PC-3 (cell line): Measurements from ENCODE around the gene JMJD4. TPM values are rescaled to one million over a fixed set of nuclear protein-coding genes. Genes with fewer than 3 reads are reported as not detected.

Experiments
- ATAC-seq: fragments of 200-7000 bp; cut with Tn5 transposase; 2 replicates; pipeline ENCODE4 v1.9.1; 2020; ENCODE audit warnings: mild to moderate bottlenecking, moderate library complexity
- BruUV-seq: library from RNA; stranded (reverse); fragments of 400-500 nt; replicated peaks from 2 replicates; lab custom pipeline; 2021; lab: Mats Ljungman, UMichigan
- CTCF ChIA-PET: fragments of 300-600 bp; sonication (Branson Sonifier 250); formaldehyde crosslinking; loops from one replicate; lab custom pipeline; 2022; ENCODE audit warnings: antibody characterized with exemption; lab: Charles Lee
- POLR2A ChIA-PET: fragments of 300-600 bp; sonication (Branson Sonifier 250); formaldehyde crosslinking; loops from one replicate; lab custom pipeline; 2022; ENCODE audit warnings: antibody characterized with exemption; ENCODE audit not compliant: unreplicated experiment; lab: Charles Lee
- DNase-seq: peaks from one replicate; pipeline ENCODE4 v3.0.0-alpha.2; 2015
- H2AFZ ChIP-seq: fragments of 300-600 bp; sonication (generic); 2 replicates; pipeline ENCODE4 v1.6.0; 2016; ENCODE audit warnings: antibody characterized with exemption, low read length
- H3F3A ChIP-seq: fragments of 300-600 bp; sonication (generic); one replicate; pipeline ENCODE4 v1.6.0; 2017; ENCODE audit warnings: antibody characterized with exemption, low read length, control low read depth, mild to moderate bottlenecking; ENCODE audit not compliant: unreplicated experiment
- H3K27ac ChIP-seq: fragments of 300-600 bp; sonication (generic); 2 replicates; pipeline ENCODE4 v1.5.1; 2016; ENCODE audit warnings: mild to moderate bottlenecking, low read length
- H3K27me3 ChIP-seq: fragments of 300-600 bp; sonication (generic); 2 replicates; pipeline ENCODE4 v1.6.1; 2016; ENCODE audit warnings: low read length, mixed read lengths
- H3K36me3 ChIP-seq: fragments of 300-600 bp; sonication (generic); 2 replicates; pipeline ENCODE4 v1.6.1; 2016; ENCODE audit warnings: low read depth, mixed run types, low read length, mixed read lengths
- H3K4me1 ChIP-seq: fragments of 300-600 bp; sonication (generic); 2 replicates; pipeline ENCODE4 v1.5.1; 2016; ENCODE audit warnings: low read length; ENCODE audit not compliant: insufficient read depth
- H3K4me2 ChIP-seq: fragments of 300-600 bp; sonication (generic); 2 replicates; pipeline ENCODE4 v1.6.0; 2016; ENCODE audit warnings: low read length
- H3K4me3 ChIP-seq: fragments of 300-600 bp; sonication (generic); 2 replicates; pipeline ENCODE4 v1.5.1; 2016; ENCODE audit warnings: mild to moderate bottlenecking, low read length, mixed read lengths
- H3K79me2 ChIP-seq: fragments of 300-600 bp; sonication (generic); 2 replicates; pipeline ENCODE4 v1.6.1; 2017; ENCODE audit warnings: low read length, mixed read lengths
- H3K9ac ChIP-seq: fragments of 300-600 bp; sonication (generic); 2 replicates; pipeline ENCODE4 v1.6.0; 2016; ENCODE audit warnings: mild to moderate bottlenecking, low read length
- H3K9me2 ChIP-seq: fragments of 300-600 bp; sonication (generic); replicated peaks from 2 replicates; pipeline ENCODE4 v1.6.1; 2016; ENCODE audit warnings: mixed run types, low read length, mixed read lengths
- H3K9me3 ChIP-seq: fragments of 300-600 bp; sonication (generic); 2 replicates; pipeline ENCODE4 v1.6.1; 2016; ENCODE audit warnings: low read length, mixed read lengths
- H4K20me1 ChIP-seq: fragments of 300-600 bp; sonication (generic); 2 replicates; pipeline ENCODE4 v1.6.1; 2016; ENCODE audit warnings: low read length, mixed read lengths
- CTCF ChIP-seq: fragments of 300-600 bp; sonication (generic); conservative IDR thresholded peaks from 2 replicates; pipeline ENCODE4 v1.5.1; 2017; ENCODE audit warnings: antibody characterized with exemption, low read depth, mild to moderate bottlenecking, low read length
- EZH2 ChIP-seq: fragments of 300-600 bp; sonication (generic); IDR thresholded peaks from one replicate; pipeline ENCODE4 v1.6.1; 2017; ENCODE audit warnings: antibody characterized with exemption, mild to moderate bottlenecking, low read length; ENCODE audit not compliant: unreplicated experiment
- EZH2phosphoT487 ChIP-seq: fragments of 300-600 bp; sonication (generic); IDR thresholded peaks from 2 replicates; pipeline ENCODE4 v1.6.1; 2018; ENCODE audit warnings: mild to moderate bottlenecking, antibody characterized with exemption, low read length, borderline replicate concordance
- intact Hi-C: fragments of 100-400 bp; cut with micrococcal nuclease; formaldehyde crosslinking; loops from 2 replicates; pipeline ENCODE4 v1.9.0; 2023
- total RNA-seq: library from RNA; depleted of rRNA; stranded (reverse); fragments of >200 nt; gene quantifications from 2 replicates; pipeline ENCODE4 v1.2.3, GENCODE V29; 2014

The JMJD4 gene
- total RNA-seq, 1 experiment from 2014 or later = 80.5 TPM

DNA sequence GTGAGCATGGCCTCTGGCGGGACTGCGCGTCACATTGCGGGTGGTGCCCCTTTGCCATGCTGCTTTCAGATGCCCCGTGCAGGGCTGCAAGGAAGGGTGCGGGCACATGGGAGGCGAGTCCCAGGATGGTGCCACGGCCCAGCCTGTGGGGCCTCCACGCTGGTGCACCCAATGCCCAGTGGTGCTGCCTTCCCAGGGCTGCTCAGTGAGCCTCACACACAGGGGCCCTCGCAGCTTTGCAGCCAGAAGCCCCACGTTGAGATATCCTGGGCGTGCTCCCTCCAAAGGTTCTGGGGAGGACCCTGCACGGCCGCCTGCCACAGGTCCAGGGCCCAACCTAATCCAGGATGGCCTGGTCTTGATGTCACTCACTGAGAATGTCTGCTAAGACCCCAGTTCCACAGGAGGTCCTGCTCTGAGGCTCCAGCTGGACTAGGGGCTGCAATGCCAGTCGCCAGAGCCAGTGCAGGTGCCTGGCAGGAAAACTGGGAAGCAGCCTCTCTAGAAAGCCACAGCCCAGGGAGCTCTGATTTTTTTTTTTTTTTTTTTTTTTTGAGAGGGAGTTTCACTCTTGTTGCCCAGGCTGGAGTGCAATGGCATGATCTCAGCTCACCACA is 46.3 kb upstream of the JMJD4 start:
- Histone ChIP-seq H4K20me1 (no peaks in the 10 kb centered on the region), H3K4me1 (no peaks in the 10 kb centered on the region), H3K27me3 (no peaks in the 10 kb centered on the region), H3K4me3 (no peak overlapping the region), H3K36me3 (peaks cover 16% of the 10 kb centered on the region), H3K9me2 (no peaks in the 10 kb centered on the region), H3K9me3 (no peaks in the 10 kb centered on the region), H3K4me2 (no peak overlapping the region), H3K27ac (no peak overlapping the region), H3K9ac (no peak overlapping the region), H3K79me2 (no peaks in the 10 kb centered on the region), H2AFZ (no peak overlapping the region), H3F3A (no peaks in the 10 kb centered on the region)
- no peak for TF ChIP-seq EZH2
- no peak for TF ChIP-seq CTCF
- TF ChIP-seq EZH2phosphoT487 = no peak
- CTCF ChIA-PET = no interaction called here
- BruUV-seq = no TSS peak
- no peak for DNase-seq
- intact Hi-C loops = loop anchor here (10.0 kb wide), 1 partner anchor 383 kb away; the partner anchor contains the start of gene IBA57
- POLR2A ChIA-PET = no interaction called here
- ATAC-seq = no peak

DNA sequence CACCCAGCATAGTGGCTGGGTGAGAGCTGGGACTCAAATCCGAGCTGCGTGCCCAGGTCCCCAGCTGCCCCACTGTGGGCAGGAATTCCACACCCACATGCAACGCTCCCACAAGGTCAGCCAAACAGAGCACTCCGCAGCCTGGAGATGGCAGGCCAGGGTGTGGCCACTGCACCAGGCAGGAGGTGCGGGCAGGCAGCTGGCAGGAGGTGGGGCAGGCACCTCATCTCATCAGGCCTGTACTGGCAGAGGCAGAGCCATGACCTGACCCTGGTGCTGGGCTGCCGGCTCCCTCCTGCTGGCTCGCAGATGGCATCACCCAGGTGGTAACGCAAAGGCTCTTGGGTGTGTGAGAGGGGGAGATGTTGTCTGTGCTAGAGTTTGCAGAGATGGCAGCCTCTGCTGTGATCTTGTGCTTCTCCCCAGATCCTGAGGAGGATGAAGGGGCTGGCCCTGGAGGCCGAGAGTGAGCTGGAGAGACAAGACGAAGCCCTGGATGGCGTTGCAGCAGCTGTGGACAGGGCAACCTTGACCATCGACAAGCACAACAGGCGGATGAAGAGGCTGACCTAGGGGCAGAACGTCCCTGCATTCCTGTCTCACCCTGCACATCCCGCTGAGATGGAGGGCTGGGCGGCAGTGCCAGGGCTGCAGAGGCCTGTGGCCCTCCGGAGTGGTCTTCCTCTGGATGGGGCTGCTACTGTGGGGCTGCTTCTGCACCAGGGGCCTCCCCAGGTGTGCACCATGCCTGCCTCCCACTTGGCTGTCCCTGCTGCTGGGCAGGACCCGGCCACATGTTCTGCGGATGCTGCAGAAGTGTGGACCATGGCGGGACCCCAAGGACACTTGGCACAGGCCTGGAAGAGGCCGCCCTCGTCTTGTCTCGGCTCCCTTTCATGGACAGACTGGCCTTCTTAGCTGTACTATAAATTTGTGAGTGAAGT is 45.3 kb upstream of the JMJD4 start:
- Histone ChIP-seq H3K27me3 (no peaks in the 10 kb centered on the region), H3K79me2 (no peaks in the 10 kb centered on the region), H4K20me1 (no peaks in the 10 kb centered on the region), H3K4me3 (no peak overlapping the region), H3K9me3 (no peaks in the 10 kb centered on the region), H3K9me2 (no peaks in the 10 kb centered on the region), H2AFZ (no peak overlapping the region), H3K27ac (no peak overlapping the region), H3K4me2 (no peak overlapping the region), H3K4me1 (peaks cover 7% of the 10 kb centered on the region; the same call in 1 of the 2 replicates), H3K36me3 (peaks cover 19% of the 10 kb centered on the region), H3K9ac (no peak overlapping the region), H3F3A (no peaks in the 10 kb centered on the region)
- ATAC-seq (no peak), DNase-seq (no peak)
- TF ChIP-seq CTCF = no peak
- CTCF ChIA-PET = no interaction called here
- BruUV-seq = no TSS peak
- POLR2A ChIA-PET = interaction anchor here (0.6 kb wide), 1 partner anchor 108 kb away, joined by 3 read pairs; no protein-coding TSS in a partner anchor
- intact Hi-C loops = loop anchor here (10.0 kb wide), 1 partner anchor 384 kb away; the partner anchor contains the start of gene IBA57
